Upper lobe of left lung (tissue), 6 donors: ENCODE results near the gene ADK. TPM values are rescaled to one million over a fixed set of nuclear protein-coding genes. Genes with fewer than 3 reads are reported as not detected.
"Not testable (repeated sequence)": the region's sequence is repeated elsewhere in the genome, so short reads cannot be mapped to it uniquely, and the experiment has no call there.

Experiments used
- ATAC-seq, 2 donors: fragments of 200-7000 bp; cut with Tn5 transposase; one replicate each; pipeline ENCODE4 v1.9.1; 2022; ENCODE audit warnings: mild to moderate bottlenecking in 2 of 2, moderate library complexity in 2 of 2; ENCODE audit not compliant: low FRiP score in 2 of 2
- DNase-seq, 2 donors: peaks; one replicate each; pipeline ENCODE4 v3.0.0-alpha.2; 2019 to 2020
- H3K27ac ChIP-seq, 4 donors: fragments of 200-600 bp; sonication (generic); one replicate each; pipeline ENCODE4 v1.5.1; 2016 to 2019
- H3K27me3 ChIP-seq, 4 donors: fragments of 200-600 bp; sonication (generic); one replicate each; pipeline ENCODE4 v1.5.1; 2017 to 2019
- H3K36me3 ChIP-seq, 4 donors: fragments of 200-600 bp; sonication (generic); one replicate each; pipeline ENCODE4 v1.5.1; 2016 to 2019
- H3K4me1 ChIP-seq, 4 donors: fragments of 200-600 bp; sonication (generic); one replicate each; pipeline ENCODE4 v1.5.1; 2018 to 2019
- H3K4me3 ChIP-seq, 4 donors: fragments of 200-600 bp; sonication (generic); one replicate each; pipeline ENCODE4 v1.5.1; 2017 to 2019; ENCODE audit warnings: mild to moderate bottlenecking in 2 of 4, moderate library complexity in 1 of 4
- H3K9me3 ChIP-seq, 4 donors: fragments of 200-600 bp; sonication (generic); one replicate each; pipeline ENCODE4 v1.5.1; 2018 to 2019
- EP300 ChIP-seq, 4 donors: sonication (generic); formaldehyde crosslinking; IDR thresholded peaks; one replicate each; pipeline ENCODE4 v1.5.1; 2017; ENCODE audit warnings: antibody characterized with exemption in 4 of 4, control low read depth in 2 of 4
- POLR2A ChIP-seq, 4 donors: fragments of 450-650 bp; IDR thresholded peaks; one replicate each; pipeline ENCODE4 v1.5.1; 2016 to 2017; ENCODE audit warnings: antibody characterized with exemption in 4 of 4, mild to moderate bottlenecking in 2 of 4
- POLR2AphosphoS5 ChIP-seq, 2 donors: sonication (generic); formaldehyde crosslinking; IDR thresholded peaks; one replicate each; pipeline ENCODE4 v1.5.1; 2017; ENCODE audit warnings: antibody characterized with exemption in 2 of 2
- WGBS, 2 donors: methylation state at CpG; one replicate each; pipeline ENCODE4 v1.1.5; 2017 to 2018; 5-methylcytosine and 5-hydroxymethylcytosine counted together
- total RNA-seq, 6 donors: library from RNA; depleted of rRNA in 4 of 6; stranded (reverse); fragments of >200 nt in 4 of 6; gene quantifications; one replicate each; pipeline versions ENCODE4 v1.1.0 to v1.2.1, GENCODE V29; 2016 to 2021
- TF ChIP-seq, protein P1 (sequence below), 6 experiments: fragments of 450-650 bp in 4 of 6; fragments of 200-600 bp in 2 of 6; sonication (generic) in 2 of 6; IDR thresholded peaks; one replicate each; pipeline ENCODE4 v1.5.1; 2016 to 2019; ENCODE audit warnings: antibody characterized with exemption in 6 of 6
- donor health status: DM: no; HTN: no; CAD: no; lungs with moderate emphysema.
- donor health status: DM: no; HTN: yes; CAD: no; lungs with severe emphysema.

Gene ADK
- total RNA-seq, 6 donors from 2014 or later, result 27.9 to 123 (median 48.1) TPM

DNA sequence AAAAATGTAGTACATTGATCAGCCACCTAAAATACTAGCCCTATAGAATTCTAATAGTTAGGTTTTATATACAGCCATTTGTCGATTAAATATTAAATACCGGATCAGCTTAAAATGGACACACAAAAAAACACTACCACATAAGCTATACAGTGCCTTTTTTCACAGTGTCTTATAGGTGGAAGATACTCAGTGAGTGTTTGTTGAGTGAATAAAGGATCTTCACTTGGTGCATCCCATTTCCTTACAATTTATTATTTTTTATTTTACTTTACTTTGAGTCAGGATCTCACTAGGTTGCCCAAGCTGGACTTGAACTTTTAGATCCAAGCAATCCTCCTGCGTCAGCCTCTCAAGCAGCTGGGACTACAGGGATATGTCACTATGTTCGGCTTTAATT is 340.0 kb downstream of the ADK start:
- H3K36me3 ChIP-seq, result no peaks in the 10 kb centered on the region
- TF ChIP-seq, protein P1, sequence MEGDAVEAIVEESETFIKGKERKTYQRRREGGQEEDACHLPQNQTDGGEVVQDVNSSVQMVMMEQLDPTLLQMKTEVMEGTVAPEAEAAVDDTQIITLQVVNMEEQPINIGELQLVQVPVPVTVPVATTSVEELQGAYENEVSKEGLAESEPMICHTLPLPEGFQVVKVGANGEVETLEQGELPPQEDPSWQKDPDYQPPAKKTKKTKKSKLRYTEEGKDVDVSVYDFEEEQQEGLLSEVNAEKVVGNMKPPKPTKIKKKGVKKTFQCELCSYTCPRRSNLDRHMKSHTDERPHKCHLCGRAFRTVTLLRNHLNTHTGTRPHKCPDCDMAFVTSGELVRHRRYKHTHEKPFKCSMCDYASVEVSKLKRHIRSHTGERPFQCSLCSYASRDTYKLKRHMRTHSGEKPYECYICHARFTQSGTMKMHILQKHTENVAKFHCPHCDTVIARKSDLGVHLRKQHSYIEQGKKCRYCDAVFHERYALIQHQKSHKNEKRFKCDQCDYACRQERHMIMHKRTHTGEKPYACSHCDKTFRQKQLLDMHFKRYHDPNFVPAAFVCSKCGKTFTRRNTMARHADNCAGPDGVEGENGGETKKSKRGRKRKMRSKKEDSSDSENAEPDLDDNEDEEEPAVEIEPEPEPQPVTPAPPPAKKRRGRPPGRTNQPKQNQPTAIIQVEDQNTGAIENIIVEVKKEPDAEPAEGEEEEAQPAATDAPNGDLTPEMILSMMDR (IDR thresholded peaks at IDR 0.05), result no peak
- TF ChIP-seq POLR2AphosphoS5 (IDR thresholded peaks at IDR 0.05) (no peak), EP300 (IDR thresholded peaks at IDR 0.05) (no peak), POLR2A (IDR thresholded peaks at IDR 0.05) (no peak)
- ATAC-seq (no peak), DNase-seq (no peak)
- no peaks in the 10 kb centered on the region for H3K9me3 ChIP-seq
- no peaks in the 10 kb centered on the region for H3K4me1 ChIP-seq
- no peak overlapping the region for H3K27ac ChIP-seq
- no peak overlapping the region for H3K4me3 ChIP-seq
- WGBS, 2 donors, result 97% methylated on average over 4 of the region's 4 CpGs
- no peaks in the 10 kb centered on the region for H3K27me3 ChIP-seq

DNA sequence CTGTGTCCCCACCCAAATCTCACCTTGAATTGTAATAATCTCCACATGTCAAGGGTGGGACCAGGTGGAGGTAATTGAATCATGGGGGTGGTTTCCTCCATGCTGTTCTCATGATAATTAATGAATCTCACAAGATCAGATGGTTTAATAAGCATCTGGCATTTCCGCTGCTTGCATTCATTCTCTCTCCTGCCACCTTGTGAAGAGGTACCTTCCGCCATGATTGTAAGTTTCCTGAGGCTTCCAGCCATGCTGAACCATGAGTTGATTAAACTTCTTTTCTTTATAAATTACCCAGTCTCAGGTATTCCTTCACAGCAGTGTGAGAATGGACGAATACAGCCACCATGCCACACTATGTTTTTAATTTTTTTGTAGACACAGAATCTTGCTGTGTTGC is 345.3 kb downstream of the ADK start:
- DNase-seq, H3K4me1 ChIP-seq, H3K9me3 ChIP-seq, ATAC-seq, H3K27ac ChIP-seq, H3K27me3 ChIP-seq, H3K4me3 ChIP-seq, H3K36me3 ChIP-seq: not testable (repeated sequence)
- 95 to 98% methylated on average over 3 of the region's 3 CpGs for WGBS, 2 donors

DNA sequence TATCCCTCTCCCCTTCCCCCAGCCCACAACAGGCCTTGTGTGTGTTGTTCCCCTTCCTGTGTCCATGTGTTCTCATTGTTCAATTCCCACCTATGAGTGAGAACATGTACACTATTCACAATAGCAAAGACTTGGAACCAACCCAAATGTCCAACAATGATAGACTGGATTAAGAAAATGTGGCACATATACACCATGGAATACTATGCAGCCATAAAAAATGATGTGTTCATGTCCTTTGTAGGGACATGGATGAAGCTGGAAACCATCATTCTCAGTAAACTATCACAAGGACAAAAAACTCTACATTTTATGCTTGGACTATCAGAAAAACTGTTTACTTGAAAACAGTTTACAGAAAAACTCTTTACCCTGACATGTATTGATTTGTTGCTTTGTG is 347.6 kb downstream of the ADK start:
- H3K9me3 ChIP-seq, ATAC-seq, DNase-seq, H3K36me3 ChIP-seq, H3K27ac ChIP-seq, H3K27me3 ChIP-seq, H3K4me1 ChIP-seq, H3K4me3 ChIP-seq: not testable (repeated sequence)

DNA sequence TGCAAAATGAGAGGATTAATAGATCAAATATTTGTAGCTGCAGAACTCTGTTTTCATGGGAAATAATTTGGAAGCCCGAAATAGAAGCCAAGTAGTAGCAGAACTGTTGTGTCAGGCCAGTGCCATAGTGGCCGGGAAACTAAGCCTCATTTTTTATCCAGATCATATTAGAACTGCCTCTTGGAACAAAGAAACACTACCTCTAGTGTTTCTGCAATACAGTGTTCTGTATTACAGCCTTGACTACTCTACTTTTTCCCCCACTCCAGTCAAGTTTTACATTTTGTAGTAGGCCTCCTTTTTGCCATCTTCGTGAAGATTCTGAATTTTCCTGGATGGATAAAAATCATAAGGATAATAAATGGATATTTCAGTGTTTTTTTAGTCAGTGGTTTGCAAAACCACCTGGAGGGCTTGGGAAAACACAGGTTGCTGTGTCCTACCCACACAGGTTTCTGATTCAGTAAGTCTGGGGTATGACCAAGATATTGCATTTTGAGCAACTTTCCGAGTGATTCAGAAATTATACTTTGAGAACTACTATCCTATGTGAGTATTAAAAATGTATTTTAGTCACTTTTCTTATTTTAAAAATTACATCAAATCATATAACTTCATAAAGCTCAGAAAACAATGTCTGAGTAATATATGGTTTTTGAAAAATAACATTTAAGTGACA is 349.1 kb downstream of the ADK start:
- WGBS, 2 donors, result 85 to 90% methylated on average over 4 of the region's 4 CpGs
- TF ChIP-seq EP300 (IDR thresholded peaks at IDR 0.05) (no peak), POLR2A (IDR thresholded peaks at IDR 0.05) (no peak), POLR2AphosphoS5 (IDR thresholded peaks at IDR 0.05) (no peak)
- TF ChIP-seq, protein P1 (IDR thresholded peaks at IDR 0.05), result no peak
- no peaks in the 10 kb centered on the region for H3K9me3 ChIP-seq
- no peak for DNase-seq
- H3K36me3 ChIP-seq, result no peaks in the 10 kb centered on the region
- no peak overlapping the region for H3K4me3 ChIP-seq
- no peaks in the 10 kb centered on the region for H3K27me3 ChIP-seq
- peaks cover 0 to 10% (median 2%) of the 10 kb centered on the region in 4 donors for H3K4me1 ChIP-seq
- ATAC-seq, result no peak
- H3K27ac ChIP-seq, result no peak overlapping the region

DNA sequence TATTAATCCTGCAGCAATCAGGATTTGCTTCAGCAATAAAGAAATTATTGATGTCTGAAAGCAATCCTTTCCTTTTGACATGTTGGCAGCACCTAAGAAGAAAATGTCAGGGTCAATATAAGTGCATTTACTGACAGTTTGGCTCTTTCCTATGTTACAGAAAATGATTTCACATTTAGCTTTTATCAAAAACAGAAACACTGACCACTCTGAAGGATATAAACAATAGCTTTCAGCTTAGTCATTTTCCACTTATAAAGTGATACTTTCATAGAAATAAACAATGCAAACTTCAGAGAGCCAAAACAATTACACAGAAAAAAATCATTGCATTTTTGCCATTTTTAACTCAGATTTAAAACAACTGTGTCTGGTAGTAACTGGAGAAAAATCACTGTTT is 349.8 kb downstream of the ADK start:
- TF ChIP-seq, protein P1 (IDR thresholded peaks at IDR 0.05), result no peak
- TF ChIP-seq POLR2AphosphoS5 (IDR thresholded peaks at IDR 0.05) (no peak), EP300 (IDR thresholded peaks at IDR 0.05) (no peak), POLR2A (IDR thresholded peaks at IDR 0.05) (no peak)
- Histone ChIP-seq H3K9me3 (no peaks in the 10 kb centered on the region), H3K4me3 (no peak overlapping the region), H3K27ac (peak overlapping the region in 1 of 4 donors; percentile 19), H3K36me3 (no peaks in the 10 kb centered on the region), H3K4me1 (peaks cover 0 to 10% (median 2%) of the 10 kb centered on the region in 4 donors), H3K27me3 (no peaks in the 10 kb centered on the region)
- DNase-seq, result no peak
- no peak for ATAC-seq

DNA sequence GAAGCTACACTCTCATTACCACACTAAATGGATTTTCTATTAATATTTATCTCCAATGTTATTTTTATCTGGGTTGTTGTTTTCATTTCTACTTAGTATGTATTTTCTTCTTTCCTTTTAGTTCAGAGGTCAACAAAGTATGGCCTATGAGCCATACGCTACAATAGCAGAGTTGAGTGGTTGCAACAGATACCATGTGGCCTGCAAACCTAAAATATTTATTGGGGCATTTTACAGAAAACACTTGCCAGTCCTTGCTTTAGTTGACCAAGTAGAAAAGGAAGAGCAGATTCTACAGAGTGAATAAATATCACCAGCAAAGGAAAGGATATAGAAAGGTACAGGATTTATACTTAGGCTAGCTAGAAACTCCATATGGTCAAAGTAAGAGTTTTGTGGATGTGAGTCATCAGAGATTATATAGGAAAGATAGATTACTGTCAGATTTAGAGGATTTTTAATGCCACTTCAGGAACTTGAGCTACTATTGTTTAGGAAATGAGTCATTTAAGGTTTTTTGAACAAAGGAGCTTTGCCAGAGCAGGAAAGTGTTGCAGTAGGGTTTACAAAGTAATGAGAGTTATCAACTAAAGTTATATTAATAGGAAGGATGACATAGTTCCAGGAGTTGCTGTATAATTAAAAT is 352.1 kb downstream of the ADK start:
- Histone ChIP-seq H3K27me3 (no peaks in the 10 kb centered on the region), H3K4me3 (no peak overlapping the region), H3K9me3 (no peaks in the 10 kb centered on the region), H3K36me3 (no peaks in the 10 kb centered on the region), H3K27ac (no peak overlapping the region), H3K4me1 (peaks cover 0 to 10% (median 2%) of the 10 kb centered on the region in 4 donors)
- ATAC-seq (no peak), DNase-seq (no peak)
- WGBS, 2 donors, result 88 to 94% methylated on average over 1 of the region's 1 CpG
- TF ChIP-seq EP300 (IDR thresholded peaks at IDR 0.05) (no peak), POLR2A (IDR thresholded peaks at IDR 0.05) (no peak), POLR2AphosphoS5 (IDR thresholded peaks at IDR 0.05) (no peak)
- TF ChIP-seq, protein P1 (IDR thresholded peaks at IDR 0.05), result no peak
